A549 (cell line): ENCODE data around the gene TBX10. TPM values are rescaled to one million over a fixed set of nuclear protein-coding genes. Genes with fewer than 3 reads are reported as not detected.

Source experiments
- ATAC-seq, 2 experiments: fragments of 200-7000 bp in 1 of 2; fragments of >200 bp in 1 of 2; cut with Nextera tagmentation in 1 of 2; cut with Tn5 transposase in 1 of 2; 3 replicates each; pipeline versions ENCODE4 v1.8.0 to v1.9.1; 2018 to 2020; ENCODE audit warnings: mild to moderate bottlenecking in 1 of 2, moderate library complexity in 1 of 2
- CTCF ChIA-PET: fragments of 300-600 bp; sonication (Branson Sonifier 250); formaldehyde crosslinking; extraction: SDS; loops from one replicate; lab custom pipeline; 2021; ENCODE audit warnings: antibody characterized with exemption, inconsistent platforms; lab: Yijun Ruan, JAX
- POLR2A ChIA-PET: fragments of 350-600 bp; formaldehyde crosslinking; extraction: SDS; loops from one replicate; lab custom pipeline; 2021; ENCODE audit warnings: antibody characterized with exemption, inconsistent platforms; lab: Yijun Ruan, JAX
- DNase-seq, 2 experiments: peaks; one replicate each; pipeline versions ENCODE4 v3.0.0 to v3.0.0-alpha.2; 2011 to 2016; ENCODE audit warnings: low read depth in 1 of 2, low spot score in 1 of 2
- FAIRE-seq: peaks from 2 replicates; lab custom pipeline; 2011; peaks lifted over from hg19 to GRCh38; lab: Jason Lieb, UNC
- H3K27ac ChIP-seq, 2 experiments: fragments of >200 bp; sonication (Bioruptor Twin); formaldehyde crosslinking; 3 replicates each; pipeline ENCODE4 v1.5.1; 2016 to 2017
- H3K4me1 ChIP-seq: fragments of >200 bp; sonication (Bioruptor Twin); formaldehyde crosslinking; 3 replicates; pipeline ENCODE4 v1.6.1; 2016
- H3K4me2 ChIP-seq: fragments of >200 bp; sonication (Bioruptor Twin); formaldehyde crosslinking; 3 replicates; pipeline ENCODE4 v1.6.1; 2016
- H3K4me3 ChIP-seq: fragments of >200 bp; sonication (Bioruptor Twin); formaldehyde crosslinking; 3 replicates; pipeline ENCODE4 v1.5.1; 2016
- H3K9me3 ChIP-seq: fragments of >200 bp; sonication (Bioruptor Twin); formaldehyde crosslinking; 3 replicates; pipeline ENCODE4 v1.6.1; 2016
- ATOH8 ChIP-seq: fragments of 250-450 bp; sonication (Bioruptor Pico); IDR thresholded peaks from 2 replicates; pipeline ENCODE4 v1.5.0; 2020; ENCODE audit warnings: low read depth, mild to moderate bottlenecking, moderate library complexity
- CHD2 ChIP-seq: fragments of 150-350 bp; IDR thresholded peaks from 2 replicates; pipeline ENCODE4 v1.6.1; 2014; ENCODE audit warnings: low read length; ENCODE audit not compliant: partially characterized antibody
- EP300 ChIP-seq, 2 experiments: fragments of >200 bp; sonication (Bioruptor Twin); formaldehyde crosslinking; IDR thresholded peaks; 2 replicates in 1 of 2; 3 replicates in 1 of 2; pipeline ENCODE4 v1.6.1; 2016 to 2017
- FOSB ChIP-seq: fragments of 250-450 bp; sonication (Bioruptor Pico); IDR thresholded peaks from 2 replicates; pipeline ENCODE4 v1.5.0; 2020; ENCODE audit warnings: mild to moderate bottlenecking, moderate library complexity
- FOSL2 ChIP-seq, 2 experiments: fragments of 450-650 bp in 1 of 2; fragments of >200 bp in 1 of 2; sonication (Bioruptor Twin) in 1 of 2; formaldehyde crosslinking; IDR thresholded peaks; 2 replicates each; pipeline versions ENCODE4 v1.5.0 to v1.6.1; 2016 to 2020; ENCODE audit warnings: mild to moderate bottlenecking in 1 of 2, moderate library complexity in 1 of 2
- JUN ChIP-seq, 2 experiments: fragments of >200 bp; sonication (Bioruptor Twin); formaldehyde crosslinking; IDR thresholded peaks; 2 replicates in 1 of 2; 3 replicates in 1 of 2; pipeline ENCODE4 v1.6.1; 2016 to 2017
- KDM5A ChIP-seq: fragments of 200-600 bp; sonication (generic); IDR thresholded peaks from 2 replicates; pipeline ENCODE4 v1.6.1; 2016; ENCODE audit warnings: antibody characterized with exemption, mild to moderate bottlenecking
- MAFK ChIP-seq: fragments of 450-650 bp; IDR thresholded peaks from 2 replicates; pipeline ENCODE4 v1.6.1; 2014; ENCODE audit not compliant: partially characterized antibody
- MYC ChIP-seq: IDR thresholded peaks from 2 replicates; pipeline ENCODE4 v1.6.1; 2012; ENCODE audit warnings: mild to moderate bottlenecking, inconsistent platforms, low read length, improper control_type of control experiment, borderline replicate concordance
- PHF8 ChIP-seq: fragments of 200-600 bp; sonication (generic); IDR thresholded peaks from 2 replicates; pipeline ENCODE4 v1.6.1; 2016; ENCODE audit warnings: low read depth, mild to moderate bottlenecking, antibody characterized with exemption, moderate library complexity, borderline replicate concordance
- RAD21 ChIP-seq, 2 experiments: fragments of >200 bp in 1 of 2; sonication (Bioruptor Twin) in 1 of 2; formaldehyde crosslinking in 1 of 2; IDR thresholded peaks in 1 of 2; conservative IDR thresholded peaks in 1 of 2; 2 replicates in 1 of 2; 3 replicates in 1 of 2; pipeline ENCODE4 v1.6.1; 2012 to 2018; ENCODE audit warnings: inconsistent platforms in 1 of 2
- RFX5 ChIP-seq: fragments of 450-650 bp; IDR thresholded peaks from 2 replicates; pipeline ENCODE4 v1.7.1; 2014; ENCODE audit warnings: antibody characterized with exemption, mild to moderate bottlenecking, moderate library complexity
- RNF2 ChIP-seq: fragments of 200-600 bp; sonication (generic); IDR thresholded peaks from 2 replicates; pipeline ENCODE4 v1.6.1; 2016; ENCODE audit warnings: low read depth, mild to moderate bottlenecking, antibody characterized with exemption, moderate library complexity, borderline replicate concordance
- SMC3 ChIP-seq: fragments of >200 bp; sonication (Bioruptor Twin); formaldehyde crosslinking; IDR thresholded peaks from 3 replicates; pipeline ENCODE4 v1.6.1; 2018; ENCODE audit warnings: inconsistent platforms
- SREBF2 ChIP-seq: fragments of 450-650 bp; IDR thresholded peaks from 2 replicates; pipeline ENCODE4 v1.6.1; 2014; ENCODE audit warnings: mild to moderate bottlenecking, moderate library complexity
- ZC3H11A ChIP-seq: fragments of 450-650 bp; IDR thresholded peaks from 2 replicates; pipeline ENCODE4 v1.6.1; 2014; ENCODE audit warnings: antibody characterized with exemption, mild to moderate bottlenecking
- ZFP36 ChIP-seq: fragments of 450-650 bp; IDR thresholded peaks from 2 replicates; pipeline ENCODE4 v1.6.1; 2014; ENCODE audit warnings: borderline replicate concordance; ENCODE audit not compliant: partially characterized antibody
- WGBS: methylation state at CpG from one replicate; pipeline ENCODE4 v1.1.6; 2017; ENCODE audit errors: missing lambda C conversion rate; 5-methylcytosine and 5-hydroxymethylcytosine counted together
- polyA plus RNA-seq, 4 experiments: library from polyadenylated mRNA; depleted of rRNA in 3 of 4; stranded (reverse); fragments of >200 nt; fragmentation: RNase III in 1 of 4; extraction: RNeasy Plus Mini Kit Qiagen cat#74134 plus additional on column Dnase treatment in 1 of 4; gene quantifications; 2 replicates in 3 of 4; 3 replicates in 1 of 4; pipeline ENCODE4 v1.2.3, GENCODE V29; 2011 to 2017
- TF ChIP-seq, protein P1 (sequence below): IDR thresholded peaks from 2 replicates; pipeline ENCODE4 v1.6.1; 2012
- TF ChIP-seq, protein P2 (sequence below): fragments of >200 bp; sonication (Bioruptor Twin); formaldehyde crosslinking; IDR thresholded peaks from 2 replicates; pipeline ENCODE4 v1.6.1; 2016
- TF ChIP-seq, protein P3 (sequence below): IDR thresholded peaks from 2 replicates; pipeline ENCODE4 v1.6.1; 2012; ENCODE audit warnings: low read depth, borderline replicate concordance

Gene TBX10
- polyA plus RNA-seq, 2 of the 4 experiments (the other 2 are of a cell fraction): not detected

DNA sequence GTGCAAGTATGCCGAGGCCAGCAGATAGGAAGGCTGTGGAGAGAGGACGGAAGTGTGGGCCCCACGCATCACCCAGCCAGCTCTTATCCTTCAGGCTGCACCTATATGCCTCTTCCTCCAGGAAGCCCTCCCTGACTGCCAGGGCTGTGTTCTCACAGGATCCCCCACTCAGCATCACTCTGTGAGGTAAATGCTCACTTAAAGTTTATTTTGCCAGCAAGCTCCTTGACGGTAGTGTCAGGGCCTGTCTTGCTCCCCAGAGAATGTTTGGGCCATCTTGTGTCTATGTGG lies 4.4 kb downstream of the TBX10 start:
- H3K27ac ChIP-seq: no peak overlapping the region
- POLR2A ChIA-PET: no interaction called here
- H3K9me3 ChIP-seq: no peaks in the 10 kb centered on the region
- WGBS: 89% methylated on average over 4 of the region's 4 CpGs
- H3K4me1 ChIP-seq: peaks cover 6% of the 10 kb centered on the region; the same call in 2 of the 3 replicates
- ATAC-seq: no peak
- no peak for DNase-seq
- FAIRE-seq: no peak
- TF ChIP-seq ZC3H11A: no peak
- TF ChIP-seq ZFP36: peak; percentile 92
- TF ChIP-seq, all 56 proteins: peak for 1
- CTCF ChIA-PET: interaction anchor here (1.0 to 14.1 kb wide), 9 partner anchors 7 to 79 kb away, joined by 3 to 181 read pairs (median 10); partner anchors contain the start of gene ACY3
- H3K4me3 ChIP-seq: no peak overlapping the region
- H3K4me2 ChIP-seq: no peak overlapping the region

- H3K4me2 ChIP-seq: no peak overlapping the region
- no peak overlapping the region for H3K27ac ChIP-seq
- 64% methylated on average over 8 of the region's 20 CpGs for WGBS
- peaks cover 6% of the 10 kb centered on the region; the same call in 2 of the 3 replicates for H3K4me1 ChIP-seq
- no peak overlapping the region for H3K4me3 ChIP-seq
- POLR2A ChIA-PET: no interaction called here
- no peak for TF ChIP-seq KDM5A
- TF ChIP-seq RAD21 (conservative IDR thresholded peaks at IDR 0.05 in 1 of 2, IDR thresholded peaks at IDR 0.05 in 1 of 2): no peak
- no peak for TF ChIP-seq SMC3
- TF ChIP-seq, protein P1, sequence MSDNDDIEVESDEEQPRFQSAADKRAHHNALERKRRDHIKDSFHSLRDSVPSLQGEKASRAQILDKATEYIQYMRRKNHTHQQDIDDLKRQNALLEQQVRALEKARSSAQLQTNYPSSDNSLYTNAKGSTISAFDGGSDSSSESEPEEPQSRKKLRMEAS: no peak
- TF ChIP-seq RNF2: no peak
- no peak for TF ChIP-seq EP300 (IDR thresholded peaks at IDR 0.05)
- TF ChIP-seq MYC: no peak
- TF ChIP-seq, protein P2, sequence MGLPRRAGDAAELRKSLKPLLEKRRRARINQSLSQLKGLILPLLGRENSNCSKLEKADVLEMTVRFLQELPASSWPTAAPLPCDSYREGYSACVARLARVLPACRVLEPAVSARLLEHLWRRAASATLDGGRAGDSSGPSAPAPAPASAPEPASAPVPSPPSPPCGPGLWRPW: no peak
- TF ChIP-seq FOSL2 (IDR thresholded peaks at IDR 0.05): no peak
- TF ChIP-seq FOSL2 (CRISPR knock-in tag; IDR thresholded peaks at IDR 0.05): no peak
- no peak for TF ChIP-seq ZFP36
- no peak for TF ChIP-seq FOSB (CRISPR knock-in tag)
- no peak for TF ChIP-seq SREBF2
- no peak for TF ChIP-seq PHF8
- TF ChIP-seq CHD2: no peak
- TF ChIP-seq JUN (IDR thresholded peaks at IDR 0.05): no peak
- TF ChIP-seq RFX5: no peak
- TF ChIP-seq ATOH8: no peak
- TF ChIP-seq MAFK: no peak
- TF ChIP-seq, protein P3, sequence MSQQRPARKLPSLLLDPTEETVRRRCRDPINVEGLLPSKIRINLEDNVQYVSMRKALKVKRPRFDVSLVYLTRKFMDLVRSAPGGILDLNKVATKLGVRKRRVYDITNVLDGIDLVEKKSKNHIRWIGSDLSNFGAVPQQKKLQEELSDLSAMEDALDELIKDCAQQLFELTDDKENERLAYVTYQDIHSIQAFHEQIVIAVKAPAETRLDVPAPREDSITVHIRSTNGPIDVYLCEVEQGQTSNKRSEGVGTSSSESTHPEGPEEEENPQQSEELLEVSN: no peak
- TF ChIP-seq, all 56 proteins: peak for 0
- CTCF ChIA-PET: interaction anchor here (0.7 to 14.1 kb wide), 9 partner anchors 13 to 105 kb away, joined by 3 to 181 read pairs (median 18); partner anchors contain the start of gene ACY3
- no peak for DNase-seq
- ATAC-seq: no peak
- no peaks in the 10 kb centered on the region for H3K9me3 ChIP-seq
- FAIRE-seq: no peak
Observed at GRCh38 chr11:67634366-67635230, 5.0 kb downstream of the TBX10 start.
